ENCODE measurements around the gene C1QA. TPM values are rescaled to one million over a fixed set of nuclear protein-coding genes. Genes with fewer than 3 reads are reported as not detected.

The C1QA gene
- total RNA-seq, 2 donors from 2014 or later: 38.5 to 72.4 TPM

DNA sequence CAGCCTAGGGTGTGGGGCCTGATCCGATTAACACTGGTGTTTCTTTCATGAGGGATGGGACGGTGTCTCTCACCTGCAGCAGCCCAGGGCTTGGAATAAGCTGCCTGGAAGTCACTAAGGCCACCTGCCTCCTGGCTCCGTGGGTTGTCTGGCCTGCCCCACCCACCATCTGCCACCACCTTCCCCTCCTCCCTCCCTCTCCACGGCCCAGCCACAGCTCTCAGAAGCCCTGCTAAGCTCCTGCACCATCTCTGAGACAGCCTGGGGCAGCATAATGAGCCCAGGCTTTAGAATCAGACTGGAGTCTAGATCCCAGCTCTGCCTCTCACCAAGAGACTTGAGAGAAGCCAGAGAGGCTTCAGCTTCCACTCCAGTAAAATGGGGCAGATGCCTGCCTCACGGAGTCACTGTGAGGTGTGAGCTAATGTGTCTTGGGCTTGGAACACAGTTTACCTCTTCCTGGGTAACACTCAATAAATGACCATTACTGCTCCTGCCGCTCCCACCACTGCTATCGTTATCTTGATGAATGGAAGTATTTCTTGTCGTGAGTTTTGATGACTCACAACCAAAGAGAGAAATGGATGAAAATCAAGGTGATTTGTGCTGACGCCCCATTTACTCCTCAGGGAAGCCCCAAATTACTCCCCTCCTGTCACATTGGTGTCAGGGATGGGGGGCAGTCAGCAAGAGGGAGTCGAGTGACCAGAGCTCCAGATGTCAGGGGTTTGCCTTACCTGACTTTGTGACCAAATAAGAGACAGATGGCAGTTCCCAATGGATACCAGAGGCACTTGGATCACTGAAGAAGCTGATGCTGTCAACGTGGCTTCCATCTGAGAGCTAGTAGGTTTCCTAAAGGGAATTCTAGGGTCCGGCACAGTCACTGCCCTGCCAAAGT, 23.5 kb upstream of the C1QA start:
- no peaks in the 10 kb centered on the region for H3K9me3 ChIP-seq
- H3K36me3 ChIP-seq: no peaks in the 10 kb centered on the region
- H3K9ac ChIP-seq (ENCODE audit: low read depth in 2 of 2, low read length in 2 of 2): no peak overlapping the region
- TF ChIP-seq, protein P1, sequence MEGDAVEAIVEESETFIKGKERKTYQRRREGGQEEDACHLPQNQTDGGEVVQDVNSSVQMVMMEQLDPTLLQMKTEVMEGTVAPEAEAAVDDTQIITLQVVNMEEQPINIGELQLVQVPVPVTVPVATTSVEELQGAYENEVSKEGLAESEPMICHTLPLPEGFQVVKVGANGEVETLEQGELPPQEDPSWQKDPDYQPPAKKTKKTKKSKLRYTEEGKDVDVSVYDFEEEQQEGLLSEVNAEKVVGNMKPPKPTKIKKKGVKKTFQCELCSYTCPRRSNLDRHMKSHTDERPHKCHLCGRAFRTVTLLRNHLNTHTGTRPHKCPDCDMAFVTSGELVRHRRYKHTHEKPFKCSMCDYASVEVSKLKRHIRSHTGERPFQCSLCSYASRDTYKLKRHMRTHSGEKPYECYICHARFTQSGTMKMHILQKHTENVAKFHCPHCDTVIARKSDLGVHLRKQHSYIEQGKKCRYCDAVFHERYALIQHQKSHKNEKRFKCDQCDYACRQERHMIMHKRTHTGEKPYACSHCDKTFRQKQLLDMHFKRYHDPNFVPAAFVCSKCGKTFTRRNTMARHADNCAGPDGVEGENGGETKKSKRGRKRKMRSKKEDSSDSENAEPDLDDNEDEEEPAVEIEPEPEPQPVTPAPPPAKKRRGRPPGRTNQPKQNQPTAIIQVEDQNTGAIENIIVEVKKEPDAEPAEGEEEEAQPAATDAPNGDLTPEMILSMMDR (IDR thresholded peaks at IDR 0.05): no peak
- no peak for DNase-seq
- intact Hi-C loops (cut with DNase I): no loop called here
- no peak overlapping the region for H3K4me3 ChIP-seq
- no peak overlapping the region for H3K27ac ChIP-seq
- H3K27me3 ChIP-seq: peaks cover 13% of the 10 kb centered on the region
- no peaks in the 10 kb centered on the region for H3K4me1 ChIP-seq

- no peak for DNase-seq
- Histone ChIP-seq H3K4me3 (no peak overlapping the region), H3K9ac (ENCODE audit: low read depth in 2 of 2, low read length in 2 of 2) (no peak overlapping the region), H3K4me1 (no peaks in the 10 kb centered on the region), H3K27ac (no peak overlapping the region), H3K27me3 (peaks cover 17% of the 10 kb centered on the region), H3K36me3 (no peaks in the 10 kb centered on the region), H3K9me3 (no peaks in the 10 kb centered on the region)
- intact Hi-C loops (cut with DNase I): no loop called here
- TF ChIP-seq, protein P1 (IDR thresholded peaks at IDR 0.05): no peak
Measured at GRCh38 chr1:22613572-22613918, 22.9 kb upstream of the C1QA start.

- Histone ChIP-seq H3K4me1 (no peaks in the 10 kb centered on the region), H3K27me3 (peaks cover 17% of the 10 kb centered on the region), H3K9ac (ENCODE audit: low read depth in 2 of 2, low read length in 2 of 2) (no peak overlapping the region), H3K4me3 (no peak overlapping the region), H3K27ac (no peak overlapping the region), H3K9me3 (no peaks in the 10 kb centered on the region), H3K36me3 (no peaks in the 10 kb centered on the region)
- no peak for DNase-seq
- intact Hi-C loops (cut with DNase I): no loop called here
- TF ChIP-seq, protein P1 (IDR thresholded peaks at IDR 0.05): no peak
Measured at GRCh38 chr1:22613951-22614350, 22.5 kb upstream of the C1QA start.

DNA sequence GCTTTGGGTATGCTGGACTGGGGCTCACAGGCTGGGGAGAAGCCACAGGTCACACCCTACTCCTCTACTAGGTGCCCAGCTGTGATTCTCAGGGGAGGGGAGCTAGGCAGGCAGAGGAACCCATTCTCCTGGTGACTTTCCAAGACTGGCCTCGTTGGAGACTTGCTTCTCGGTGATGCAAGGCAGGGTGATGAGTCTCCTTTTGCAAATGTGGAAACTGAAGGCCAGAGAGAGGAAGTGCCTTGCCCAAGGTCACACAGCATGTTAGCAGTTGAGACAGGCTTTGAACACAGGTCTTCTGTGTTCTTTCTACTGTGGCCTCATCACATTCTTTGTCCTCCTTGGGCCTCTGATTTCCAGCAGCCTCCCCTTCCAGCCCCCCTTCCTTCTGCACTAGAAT, 20.5 kb upstream of the C1QA start:
- intact Hi-C loops (cut with DNase I): no loop called here
- TF ChIP-seq, protein P1 (IDR thresholded peaks at IDR 0.05): no peak

GRCh38 chr1:22616571-22616970, 19.9 kb upstream of the C1QA start:
- TF ChIP-seq, protein P1 (IDR thresholded peaks at IDR 0.05): no peak
- DNase-seq: no peak
- intact Hi-C loops (cut with DNase I): no loop called here
- Histone ChIP-seq H3K9ac (ENCODE audit: low read depth in 2 of 2, low read length in 2 of 2) (no peak overlapping the region), H3K9me3 (no peaks in the 10 kb centered on the region), H3K4me3 (no peak overlapping the region), H3K36me3 (no peaks in the 10 kb centered on the region), H3K27me3 (peaks cover 17% of the 10 kb centered on the region), H3K27ac (no peak overlapping the region), H3K4me1 (no peaks in the 10 kb centered on the region)

More for the DNA sequence above, 20.5 kb upstream of the C1QA start:
- no peak overlapping the region for H3K27ac ChIP-seq
- H3K4me3 ChIP-seq: no peak overlapping the region
- no peaks in the 10 kb centered on the region for H3K36me3 ChIP-seq
- no peak overlapping the region for H3K9ac ChIP-seq (ENCODE audit: low read depth in 2 of 2, low read length in 2 of 2)
- H3K4me1 ChIP-seq: no peaks in the 10 kb centered on the region
- no peaks in the 10 kb centered on the region for H3K9me3 ChIP-seq
- H3K27me3 ChIP-seq: peaks cover 17% of the 10 kb centered on the region
- DNase-seq: no peak
